IPS DF 6.9 (cell line): ENCODE data around the gene TEX2.
"Not testable (repeated sequence)": the region's sequence is repeated elsewhere in the genome, so short reads cannot be mapped to it uniquely, and the experiment has no call there.

Source experiments
- DNase-seq: peaks from one replicate; pipeline ENCODE4 v3.0.0-alpha.2; 2013; ENCODE audit warnings: low read depth, low spot score
- H3K27ac ChIP-seq: one replicate; pipeline ENCODE4 v1.5.1; 2013; ENCODE audit warnings: low read length, control low read depth
- H3K27me3 ChIP-seq: 2 replicates; pipeline ENCODE4 v1.6.1; 2013; ENCODE audit warnings: mild to moderate bottlenecking, low read length; ENCODE audit not compliant: control insufficient read depth, insufficient read depth
- H3K36me3 ChIP-seq: 2 replicates; pipeline ENCODE4 v1.6.1; 2013; ENCODE audit warnings: low read length; ENCODE audit not compliant: control insufficient read depth, insufficient read depth
- H3K4me1 ChIP-seq: 2 replicates; pipeline ENCODE4 v1.6.1; 2013; ENCODE audit warnings: low read length; ENCODE audit not compliant: control insufficient read depth, insufficient read depth
- H3K4me3 ChIP-seq: 2 replicates; pipeline ENCODE4 v1.5.1; 2013; ENCODE audit warnings: mild to moderate bottlenecking, low read length
- H3K9me3 ChIP-seq: 2 replicates; pipeline ENCODE4 v1.6.1; 2013; ENCODE audit warnings: low read length, inconsistent platforms; ENCODE audit not compliant: control insufficient read depth, insufficient read depth
- WGBS: extraction: QIAGEN DNeasy Blood & Tissue Kit; methylation state at CpG from one replicate; pipeline ENCODE4 v1.1.7; 2013; ENCODE audit warnings: mixed read lengths, missing lambda C conversion rate; ENCODE audit not compliant: insufficient read length, insufficient coverage; 5-methylcytosine and 5-hydroxymethylcytosine counted together

TEX2 gene

DNA sequence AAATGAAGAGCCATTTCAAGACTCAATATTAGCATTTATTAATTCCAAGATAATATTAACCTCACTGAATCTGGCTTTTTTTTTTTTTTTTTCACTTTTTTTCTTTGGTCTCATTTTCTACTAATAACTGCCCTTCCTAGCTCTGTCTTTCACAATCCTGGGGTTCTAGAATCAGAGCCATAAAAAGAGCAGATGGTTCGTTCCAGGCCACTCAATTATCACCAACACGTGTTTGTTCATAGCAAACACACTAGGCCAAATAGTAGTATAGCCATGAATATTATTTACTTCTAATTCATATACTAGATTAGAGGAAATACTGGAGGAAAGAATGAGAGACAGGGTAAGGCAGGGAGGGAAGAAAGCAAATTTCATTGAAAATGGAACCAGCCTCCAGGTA lies 39.8 kb downstream of the TEX2 start:
- Histone ChIP-seq H3K9me3 (no peaks in the 10 kb centered on the region), H3K4me1 (no peaks in the 10 kb centered on the region), H3K4me3 (no peak overlapping the region), H3K27ac (no peak overlapping the region), H3K27me3 (no peaks in the 10 kb centered on the region), H3K36me3 (no peaks in the 10 kb centered on the region)
- WGBS, result no CpG with 5 or more reads among the region's 2 CpGs
- no peak for DNase-seq

DNA sequence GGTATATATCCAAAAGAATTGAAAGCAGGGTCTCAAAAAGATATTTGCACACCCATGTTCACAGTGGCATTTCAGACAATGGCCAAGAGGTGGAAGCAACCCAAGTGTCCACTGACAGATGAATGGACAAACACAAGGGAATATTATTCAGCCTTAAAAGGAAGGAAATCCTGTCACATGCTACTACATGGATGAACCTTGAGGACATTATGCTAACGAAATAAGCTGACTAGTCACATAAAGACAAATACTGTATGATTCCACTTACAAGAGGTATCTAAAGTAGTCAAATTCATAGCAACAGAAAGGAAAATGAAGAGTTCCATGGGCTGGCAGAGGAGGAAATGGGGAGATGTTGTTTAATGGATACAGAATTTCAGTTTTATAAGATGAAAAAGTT lies 41.4 kb downstream of the TEX2 start:
- H3K27ac ChIP-seq, result no peak overlapping the region
- no peaks in the 10 kb centered on the region for H3K9me3 ChIP-seq
- no peaks in the 10 kb centered on the region for H3K36me3 ChIP-seq
- H3K27me3 ChIP-seq, result no peaks in the 10 kb centered on the region
- H3K4me3 ChIP-seq, result no peak overlapping the region
- WGBS, result no CpG with 5 or more reads among the region's 1 CpG
- no peak for DNase-seq
- H3K4me1 ChIP-seq, result no peaks in the 10 kb centered on the region

DNA sequence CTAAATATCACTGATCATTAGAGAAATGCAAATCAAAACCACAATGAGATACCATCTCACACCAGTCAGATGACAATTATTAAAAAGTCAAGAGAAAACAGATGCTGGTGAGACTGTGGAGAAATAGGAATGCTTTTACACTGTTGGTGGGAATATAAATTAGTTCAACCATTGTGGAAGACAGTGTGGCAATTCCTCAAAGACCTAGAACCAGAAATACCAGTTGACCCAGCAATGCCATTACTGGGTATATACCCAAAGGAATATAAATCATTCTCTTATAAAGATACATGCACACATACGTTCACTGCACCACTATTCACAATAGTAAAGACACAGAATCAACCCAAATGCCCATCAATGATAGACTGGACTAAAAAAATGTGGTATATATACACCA lies 42.5 kb downstream of the TEX2 start:
- H3K27ac ChIP-seq, result not testable (repeated sequence)
- no CpG with 5 or more reads among the region's 1 CpG for WGBS

DNA sequence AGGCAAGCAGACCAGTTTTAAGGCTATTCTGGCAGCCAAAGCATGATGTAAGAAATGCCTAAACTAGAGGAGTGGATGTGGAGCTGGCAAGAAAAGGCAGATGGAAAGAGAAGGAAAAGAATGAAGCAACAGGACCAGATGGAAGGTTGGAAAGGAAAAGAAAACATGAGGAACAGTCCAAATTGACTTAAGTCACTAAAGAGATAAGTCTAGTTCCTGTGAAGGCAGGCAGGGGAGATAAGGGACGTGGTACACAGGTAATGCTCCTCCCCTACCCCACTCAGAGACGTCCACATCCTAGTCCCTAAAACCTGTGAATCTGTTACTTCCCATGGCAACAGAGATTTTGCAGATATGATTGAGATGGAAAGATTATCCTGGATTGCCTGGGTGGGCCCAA lies 43.5 kb downstream of the TEX2 start:
- Histone ChIP-seq H3K9me3 (no peaks in the 10 kb centered on the region), H3K27me3 (no peaks in the 10 kb centered on the region), H3K27ac (no peak overlapping the region), H3K4me1 (0 out of 2 replicates have a peak, but pooled peaks cover 2% of the 10 kb centered on the region), H3K36me3 (no peaks in the 10 kb centered on the region), H3K4me3 (no peak overlapping the region)
- no peak for DNase-seq
- WGBS, result no CpG with 5 or more reads among the region's 2 CpGs

More for the DNA sequence above, 42.5 kb downstream of the TEX2 start:
- H3K4me1 ChIP-seq, H3K4me3 ChIP-seq, H3K36me3 ChIP-seq, H3K27me3 ChIP-seq, H3K9me3 ChIP-seq, DNase-seq: not testable (repeated sequence)

DNA sequence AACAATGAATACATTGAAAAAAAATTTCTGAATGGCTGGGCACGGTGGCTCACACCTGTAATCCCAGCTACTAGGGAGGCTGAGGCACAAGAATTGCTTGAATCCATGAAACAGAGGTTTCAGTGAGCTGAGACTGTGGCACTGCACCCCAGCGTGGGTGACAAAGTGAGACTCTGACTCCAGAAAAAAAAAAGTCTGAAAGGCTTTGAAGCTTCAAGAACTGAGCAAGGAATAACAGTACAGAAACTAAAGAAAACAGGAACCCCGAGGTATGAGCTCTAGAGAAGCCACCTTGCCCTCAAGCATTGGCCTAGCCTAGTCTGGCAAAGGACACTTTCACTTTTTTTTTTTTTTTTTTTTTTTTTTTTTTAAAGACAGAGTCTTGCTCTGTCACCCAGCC lies 45.0 kb downstream of the TEX2 start:
- 0 out of 2 replicates have a peak, but pooled peaks cover 2% of the 10 kb centered on the region for H3K4me1 ChIP-seq
- H3K36me3 ChIP-seq, result no peaks in the 10 kb centered on the region
- H3K4me3 ChIP-seq, result no peak overlapping the region
- DNase-seq, result no peak
- H3K9me3 ChIP-seq, result no peaks in the 10 kb centered on the region
- no CpG with 5 or more reads among the region's 3 CpGs for WGBS
- H3K27me3 ChIP-seq, result no peaks in the 10 kb centered on the region
- no peak overlapping the region for H3K27ac ChIP-seq

DNA sequence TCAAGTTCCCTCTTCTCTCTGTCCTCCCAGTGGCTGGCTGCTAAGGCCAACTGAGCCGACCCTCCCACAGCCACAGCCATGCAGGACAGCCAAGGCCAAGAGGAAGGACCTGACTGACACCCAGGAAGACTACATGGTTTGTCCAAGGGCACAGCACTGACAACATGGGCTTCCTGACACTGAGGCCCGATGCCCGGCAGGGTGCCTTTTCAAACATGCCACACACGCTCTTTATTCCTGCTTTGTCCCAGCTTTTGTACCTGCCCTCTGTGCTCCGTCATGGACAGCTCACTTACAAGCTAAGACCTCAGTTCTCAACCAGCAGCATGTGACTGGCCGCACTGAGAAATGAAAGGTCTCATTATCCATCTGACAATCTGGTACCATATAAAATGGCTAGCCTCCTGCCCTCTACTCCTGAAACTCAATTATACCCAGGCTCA lies 45.8 kb downstream of the TEX2 start:
- no peak for DNase-seq
- Histone ChIP-seq H3K27me3 (no peaks in the 10 kb centered on the region), H3K27ac (no peak overlapping the region), H3K4me1 (0 out of 2 replicates have a peak, but pooled peaks cover 2% of the 10 kb centered on the region), H3K4me3 (no peak overlapping the region), H3K36me3 (no peaks in the 10 kb centered on the region), H3K9me3 (no peaks in the 10 kb centered on the region)
- no CpG with 5 or more reads among the region's 6 CpGs for WGBS

DNA sequence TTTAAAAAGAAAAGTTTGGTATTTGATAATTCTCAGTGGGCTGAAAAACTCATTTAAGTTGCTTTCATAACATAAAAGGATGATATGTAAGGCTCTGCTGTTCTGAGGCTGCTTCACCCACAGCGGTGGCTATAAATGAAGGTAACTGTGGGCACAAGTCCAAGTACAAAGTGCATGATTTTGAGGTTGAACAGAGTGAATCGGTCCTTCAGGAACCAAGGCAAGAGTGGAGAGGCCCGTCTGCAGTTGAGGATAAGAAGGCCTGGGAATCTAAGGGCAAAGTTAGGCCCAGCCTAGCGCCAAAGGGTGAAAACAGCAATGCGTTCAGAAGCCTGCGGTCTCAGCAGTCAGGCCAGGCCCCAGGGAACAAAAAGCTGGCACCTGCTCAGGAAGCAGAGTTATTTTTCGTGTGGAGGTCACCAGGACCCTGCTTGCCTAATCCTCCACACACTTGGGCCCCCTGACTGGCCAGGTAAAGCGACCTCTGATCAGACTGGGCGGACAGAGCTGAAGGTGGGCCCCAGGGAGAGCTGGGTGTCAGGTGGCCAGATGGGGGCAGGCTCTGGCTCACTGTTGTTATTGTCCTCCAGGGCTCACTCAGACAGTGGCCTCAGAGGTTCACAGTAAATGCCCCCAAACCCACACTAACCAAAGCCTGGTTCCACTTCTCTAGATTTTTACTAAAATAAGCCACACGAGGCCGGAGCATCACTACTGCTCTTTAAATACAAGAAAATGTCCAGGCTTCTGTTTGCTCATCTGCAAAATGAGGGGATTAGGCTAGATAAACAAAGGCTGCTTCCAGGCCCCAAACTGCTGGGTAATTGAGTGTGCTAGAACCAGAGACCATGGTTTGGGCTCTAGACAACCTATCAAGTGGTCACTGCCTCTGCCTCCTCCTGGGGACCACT lies 46.5 kb downstream of the TEX2 start:
- Histone ChIP-seq H3K4me3 (no peak overlapping the region), H3K4me1 (0 out of 2 replicates have a peak, but pooled peaks cover 2% of the 10 kb centered on the region)
- no peak for DNase-seq

DNA sequence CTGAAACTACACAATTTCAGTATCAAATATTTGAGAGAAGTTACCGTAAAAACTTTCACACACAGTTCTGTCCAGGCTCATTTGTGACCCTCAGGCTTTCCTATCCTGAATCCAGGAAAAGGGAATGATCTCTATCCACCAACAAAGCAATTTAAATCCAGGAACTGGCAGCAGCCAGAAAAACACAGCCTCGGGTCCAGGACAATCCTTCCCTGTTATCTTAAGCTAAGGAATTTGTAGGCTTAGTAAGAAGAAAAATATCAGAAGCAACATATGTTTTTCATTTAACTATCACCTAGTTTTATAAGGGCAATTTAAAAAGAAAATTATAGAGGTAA lies 47.1 kb downstream of the TEX2 start:
- H3K4me1 ChIP-seq, result 0 out of 2 replicates have a peak, but pooled peaks cover 2% of the 10 kb centered on the region
- no peak overlapping the region for H3K4me3 ChIP-seq
- no peaks in the 10 kb centered on the region for H3K36me3 ChIP-seq
- H3K27ac ChIP-seq, result no peak overlapping the region
- no peaks in the 10 kb centered on the region for H3K9me3 ChIP-seq
- no peaks in the 10 kb centered on the region for H3K27me3 ChIP-seq
- DNase-seq, result no peak
- no CpG with 5 or more reads among the region's 2 CpGs for WGBS

More for the DNA sequence above, 46.5 kb downstream of the TEX2 start:
- Histone ChIP-seq H3K27me3 (no peaks in the 10 kb centered on the region), H3K36me3 (no peaks in the 10 kb centered on the region), H3K27ac (no peak overlapping the region), H3K9me3 (no peaks in the 10 kb centered on the region)
- no CpG with 5 or more reads among the region's 11 CpGs for WGBS

DNA sequence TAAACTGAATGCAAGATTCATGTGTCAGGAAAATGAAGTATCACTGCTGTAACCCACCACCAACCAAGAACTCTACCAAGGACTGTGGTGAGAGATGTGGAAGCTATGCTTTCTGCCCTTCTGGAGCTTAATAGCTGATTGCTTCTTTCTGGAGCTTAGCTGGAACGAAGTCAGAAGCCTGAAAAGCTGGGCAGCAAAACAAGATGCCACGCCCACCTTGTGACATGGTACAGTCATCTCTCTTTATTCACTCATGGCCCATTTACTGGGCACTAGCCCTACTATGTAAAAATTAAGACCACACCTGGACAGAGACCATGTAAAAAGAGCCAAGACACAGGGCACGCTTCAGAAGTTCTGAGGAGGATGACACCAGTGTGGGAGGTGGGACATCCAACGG lies 48.1 kb downstream of the TEX2 start:
- Histone ChIP-seq H3K9me3 (no peaks in the 10 kb centered on the region), H3K36me3 (no peaks in the 10 kb centered on the region), H3K4me3 (no peak overlapping the region), H3K27me3 (no peaks in the 10 kb centered on the region), H3K27ac (no peak overlapping the region), H3K4me1 (peaks cover 3% of the 10 kb centered on the region; the same call in 1 of the 2 replicates)
- DNase-seq, result no peak
- no CpG with 5 or more reads among the region's 4 CpGs for WGBS

DNA sequence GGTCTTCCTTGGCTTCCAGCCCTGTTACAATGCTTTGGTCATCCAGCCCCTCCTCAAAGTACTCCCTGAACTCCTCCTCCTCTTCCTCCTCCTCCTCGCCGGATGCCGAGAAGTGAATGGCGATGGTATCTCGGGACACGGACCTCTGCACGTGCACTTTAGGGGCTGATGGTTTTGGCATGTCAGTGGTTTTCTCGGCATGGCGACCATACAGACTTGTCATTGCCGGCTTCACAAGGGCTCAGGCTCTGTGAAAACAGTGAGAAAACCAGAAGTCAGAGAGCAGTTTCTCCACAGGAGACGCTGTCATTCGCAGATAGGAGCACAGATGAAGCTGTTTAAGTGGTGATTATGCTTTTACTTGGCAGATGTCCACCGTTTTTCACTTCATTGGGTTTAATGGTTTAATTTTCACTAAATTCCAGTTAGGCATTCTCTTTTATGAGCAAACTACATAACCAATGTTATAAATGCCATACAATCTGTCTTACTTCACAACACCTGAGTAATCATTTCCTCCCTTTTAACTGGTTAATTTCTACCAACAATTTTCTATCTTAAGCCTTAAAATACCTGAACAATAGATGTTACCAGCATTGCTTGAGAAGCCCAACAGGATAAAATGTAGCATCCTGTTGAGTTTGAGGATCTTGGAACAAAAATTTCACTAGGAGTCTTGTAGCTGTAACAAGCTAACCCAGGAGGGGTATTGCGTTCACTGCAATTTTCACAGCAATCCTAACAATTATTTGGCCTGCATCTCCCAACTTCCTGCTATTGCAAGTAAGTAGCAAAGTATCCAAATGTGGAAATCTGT lies 48.9 kb downstream of the TEX2 start:
- no peaks in the 10 kb centered on the region for H3K27me3 ChIP-seq
- no peak overlapping the region for H3K27ac ChIP-seq
- H3K4me3 ChIP-seq, result no peak overlapping the region
- DNase-seq, result no peak
- WGBS, result no CpG with 5 or more reads among the region's 14 CpGs
- peaks cover 6% of the 10 kb centered on the region; the same call in 1 of the 2 replicates for H3K4me1 ChIP-seq
- no peaks in the 10 kb centered on the region for H3K36me3 ChIP-seq
- no peaks in the 10 kb centered on the region for H3K9me3 ChIP-seq
